Brain microvascular endothelial cell (primary cell): ENCODE measurements around the gene ALS2CL.

Experiments
- DNase-seq: peaks from one replicate; pipeline ENCODE4 v3.0.0-alpha.2; 2020
- H3K27ac ChIP-seq: fragments of 250-450 bp; sonication (Bioruptor Pico); 2 replicates; pipeline ENCODE4 v1.5.1; 2020; ENCODE audit warnings: mild to moderate bottlenecking, moderate library complexity
- H3K27me3 ChIP-seq: fragments of 250-450 bp; sonication (Bioruptor Pico); replicated peaks from 2 replicates; pipeline ENCODE4 v1.5.1; 2020; ENCODE audit warnings: mild to moderate bottlenecking
- H3K36me3 ChIP-seq: fragments of 250-450 bp; sonication (Bioruptor Pico); replicated peaks from 2 replicates; pipeline ENCODE4 v1.5.1; 2020; ENCODE audit warnings: mild to moderate bottlenecking
- H3K4me3 ChIP-seq: 2 replicates; pipeline ENCODE4 v1.5.1; 2011; ENCODE audit warnings: low read depth, mild to moderate bottlenecking, control low read depth, low read length, moderate library complexity
- CTCF ChIP-seq: IDR thresholded peaks from 2 replicates; pipeline ENCODE4 v1.5.1; 2011; ENCODE audit warnings: low read depth, mild to moderate bottlenecking, moderate library complexity, low read length, control low read depth, inconsistent platforms; ENCODE audit errors: missing control alignments
- in situ Hi-C: cut with HindIII; loops from 2 replicates; pipeline ENCODE4 v1.10.0; 2017; ENCODE audit warnings: low sequenced_read_pairs, low pct_ligation_motif_present

ALS2CL gene

GRCh38 chr3:46702246-46703012 is 8.9 kb upstream of the ALS2CL start:
- TF ChIP-seq CTCF: no peak
- no peak overlapping the region for H3K27ac ChIP-seq
- DNase-seq: no peak
- no peak overlapping the region for H3K4me3 ChIP-seq
- in situ Hi-C loops: no loop called here
- H3K27me3 ChIP-seq: peaks cover 10% of the 10 kb centered on the region
- H3K36me3 ChIP-seq: no peaks in the 10 kb centered on the region

GRCh38 chr3:46701181-46701939 is 7.9 kb upstream of the ALS2CL start, which contains the start of gene TMIE:
Gene TMIE (plus strand): TSS chr3:46701392. CDS start chr3:46701488, 96 bp downstream.
- no peak within 1 kb of the TSS for H3K27ac ChIP-seq
- no peak for TF ChIP-seq CTCF
- no peak for DNase-seq
- H3K27me3 ChIP-seq: peaks cover 10% of the 10 kb centered on the region
- no peaks in the 10 kb centered on the region for H3K36me3 ChIP-seq
- H3K4me3 ChIP-seq: no peak within 1 kb of the TSS
- in situ Hi-C loops: no loop called here

GRCh38 chr3:46700772-46701171 is 7.3 kb upstream of the ALS2CL start:
- in situ Hi-C loops: no loop called here
- Histone ChIP-seq H3K36me3 (no peaks in the 10 kb centered on the region), H3K27ac (no peak overlapping the region), H3K4me3 (no peak overlapping the region), H3K27me3 (peaks cover 10% of the 10 kb centered on the region)
- no peak for TF ChIP-seq CTCF
- DNase-seq: no peak

GRCh38 chr3:46699676-46700523 is 6.4 kb upstream of the ALS2CL start:
- Histone ChIP-seq H3K4me3 (no peak overlapping the region), H3K27ac (no peak overlapping the region), H3K36me3 (no peaks in the 10 kb centered on the region), H3K27me3 (peaks cover 10% of the 10 kb centered on the region)
- no peak for DNase-seq
- in situ Hi-C loops: no loop called here
- TF ChIP-seq CTCF: no peak

GRCh38 chr3:46695962-46696894 is 2.7 kb upstream of the ALS2CL start:
- Histone ChIP-seq H3K36me3 (no peaks in the 10 kb centered on the region), H3K27me3 (peaks cover under 1% of the 10 kb centered on the region), H3K27ac (no peak overlapping the region), H3K4me3 (no peak overlapping the region)
- DNase-seq: peak; percentile 17
- in situ Hi-C loops: no loop called here
- TF ChIP-seq CTCF: no peak
